C4-2B (cell line): ENCODE measurements around the gene STAT4.

Source experiments
- CTCF ChIP-seq: fragments of 450-650 bp; conservative IDR thresholded peaks from 2 replicates; pipeline ENCODE4 v1.5.1; 2017; ENCODE audit warnings: mild to moderate bottlenecking
- ZFX ChIP-seq: fragments of 450-650 bp; IDR thresholded peaks from 2 replicates; pipeline ENCODE4 v1.6.1; 2017

- TF ChIP-seq CTCF: no peak
- no peak for TF ChIP-seq ZFX
These were observed 37.8 kb upstream of the STAT4 start for GRCh38 chr2:191188550-191189093.
